HL-60 (cell line): Measurements from ENCODE around the gene VCX3A.

Experiments
- DNase-seq, 2 experiments: peaks; one replicate each; pipeline ENCODE4 v3.0.0-alpha.2; 2010 to 2020; ENCODE audit warnings: low read depth in 1 of 2, low spot score in 1 of 2
- H3K27ac ChIP-seq: fragments of 250-450 bp; sonication (Bioruptor Pico); replicated peaks from 2 replicates; pipeline ENCODE4 v1.5.1; 2020; ENCODE audit warnings: mild to moderate bottlenecking, moderate library complexity
- H3K27me3 ChIP-seq: fragments of 250-450 bp; sonication (Bioruptor Pico); 2 replicates; pipeline ENCODE4 v1.5.1; 2021; ENCODE audit warnings: mild to moderate bottlenecking, moderate library complexity; ENCODE audit not compliant: insufficient read depth, poor library complexity, severe bottlenecking
- H3K4me3 ChIP-seq: replicated peaks from 2 replicates; pipeline ENCODE4 v1.5.1; 2011; ENCODE audit warnings: mild to moderate bottlenecking, control low read depth, low read length; ENCODE audit not compliant: insufficient read depth
- CTCF ChIP-seq: IDR thresholded peaks from one replicate; pipeline ENCODE4 v1.5.1; 2011; ENCODE audit warnings: low read length, control low read depth, inconsistent platforms; ENCODE audit not compliant: insufficient read depth
- GABPA ChIP-seq: IDR thresholded peaks from 2 replicates; pipeline ENCODE4 v1.6.1; 2012; ENCODE audit warnings: low read depth
- POLR2AphosphoS5 ChIP-seq: IDR thresholded peaks from 2 replicates; pipeline ENCODE4 v1.6.1; 2012; ENCODE audit warnings: low read depth
- SPI1 ChIP-seq: IDR thresholded peaks from 2 replicates; pipeline ENCODE4 v1.6.1; 2012; ENCODE audit warnings: low read depth, mild to moderate bottlenecking, borderline replicate concordance
- TF ChIP-seq, protein P1 (sequence below): IDR thresholded peaks from 2 replicates; pipeline ENCODE4 v1.6.1; 2012; ENCODE audit warnings: low read depth; ENCODE audit not compliant: insufficient replicate concordance

Gene VCX3A

DNA sequence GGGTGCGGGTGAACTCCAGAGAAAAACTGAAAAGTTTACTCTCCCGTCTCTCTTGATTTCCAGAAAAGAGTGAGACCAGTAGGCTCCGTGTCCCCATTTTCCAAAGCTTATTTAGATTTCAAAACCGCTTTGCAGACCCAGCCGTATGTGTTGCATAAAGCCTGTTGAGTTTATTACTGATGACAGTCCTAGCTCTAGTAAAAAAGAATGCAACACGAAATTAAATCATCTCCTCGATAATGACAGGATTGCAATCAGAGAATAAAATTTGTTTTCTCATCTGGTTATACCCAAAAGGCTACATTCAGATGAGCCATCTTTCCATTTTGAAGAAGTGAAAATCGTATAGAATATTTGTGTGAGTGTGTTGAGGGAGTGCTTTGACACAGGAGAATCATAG is 16.1 kb upstream of the VCX3A start:
- Histone ChIP-seq H3K4me3 (no peak overlapping the region), H3K27me3 (no peaks in the 10 kb centered on the region), H3K27ac (no peak overlapping the region)
- DNase-seq = no peak
- TF ChIP-seq POLR2AphosphoS5 (no peak), SPI1 (no peak), GABPA (no peak), CTCF (no peak)
- TF ChIP-seq, protein P1, sequence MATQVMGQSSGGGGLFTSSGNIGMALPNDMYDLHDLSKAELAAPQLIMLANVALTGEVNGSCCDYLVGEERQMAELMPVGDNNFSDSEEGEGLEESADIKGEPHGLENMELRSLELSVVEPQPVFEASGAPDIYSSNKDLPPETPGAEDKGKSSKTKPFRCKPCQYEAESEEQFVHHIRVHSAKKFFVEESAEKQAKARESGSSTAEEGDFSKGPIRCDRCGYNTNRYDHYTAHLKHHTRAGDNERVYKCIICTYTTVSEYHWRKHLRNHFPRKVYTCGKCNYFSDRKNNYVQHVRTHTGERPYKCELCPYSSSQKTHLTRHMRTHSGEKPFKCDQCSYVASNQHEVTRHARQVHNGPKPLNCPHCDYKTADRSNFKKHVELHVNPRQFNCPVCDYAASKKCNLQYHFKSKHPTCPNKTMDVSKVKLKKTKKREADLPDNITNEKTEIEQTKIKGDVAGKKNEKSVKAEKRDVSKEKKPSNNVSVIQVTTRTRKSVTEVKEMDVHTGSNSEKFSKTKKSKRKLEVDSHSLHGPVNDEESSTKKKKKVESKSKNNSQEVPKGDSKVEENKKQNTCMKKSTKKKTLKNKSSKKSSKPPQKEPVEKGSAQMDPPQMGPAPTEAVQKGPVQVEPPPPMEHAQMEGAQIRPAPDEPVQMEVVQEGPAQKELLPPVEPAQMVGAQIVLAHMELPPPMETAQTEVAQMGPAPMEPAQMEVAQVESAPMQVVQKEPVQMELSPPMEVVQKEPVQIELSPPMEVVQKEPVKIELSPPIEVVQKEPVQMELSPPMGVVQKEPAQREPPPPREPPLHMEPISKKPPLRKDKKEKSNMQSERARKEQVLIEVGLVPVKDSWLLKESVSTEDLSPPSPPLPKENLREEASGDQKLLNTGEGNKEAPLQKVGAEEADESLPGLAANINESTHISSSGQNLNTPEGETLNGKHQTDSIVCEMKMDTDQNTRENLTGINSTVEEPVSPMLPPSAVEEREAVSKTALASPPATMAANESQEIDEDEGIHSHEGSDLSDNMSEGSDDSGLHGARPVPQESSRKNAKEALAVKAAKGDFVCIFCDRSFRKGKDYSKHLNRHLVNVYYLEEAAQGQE = no peak

DNA sequence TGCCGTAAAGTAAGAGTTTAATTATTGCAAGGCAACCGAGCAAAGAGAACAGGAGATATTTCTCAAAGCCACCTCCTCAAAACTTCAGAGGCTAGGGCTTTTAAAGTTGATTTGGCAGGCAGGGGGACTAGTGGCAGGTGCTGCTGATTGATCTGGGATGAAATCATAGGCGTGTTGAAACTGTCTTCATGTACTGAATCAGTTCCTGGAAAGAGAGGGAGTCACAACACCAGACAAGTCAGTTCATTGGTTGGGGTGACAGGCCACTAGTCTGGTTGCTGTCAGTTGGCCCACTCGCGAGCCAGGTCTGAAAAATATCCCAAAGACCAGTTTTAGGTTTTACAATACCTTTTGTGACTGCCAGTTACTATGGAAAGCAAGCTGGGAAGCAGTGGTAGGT is 10.8 kb upstream of the VCX3A start:
- Histone ChIP-seq H3K27me3 (no peaks in the 10 kb centered on the region), H3K4me3 (no peak overlapping the region), H3K27ac (no peak overlapping the region)
- TF ChIP-seq GABPA (no peak), SPI1 (no peak), CTCF (no peak), POLR2AphosphoS5 (no peak)
- TF ChIP-seq, protein P1 = no peak
- no peak for DNase-seq

GRCh38 chrX:6526564-6527136 is 8.3 kb downstream of the VCX3A start:
- no peaks in the 10 kb centered on the region for H3K27me3 ChIP-seq
- no peak overlapping the region for H3K4me3 ChIP-seq
- TF ChIP-seq POLR2AphosphoS5 (no peak), CTCF (no peak), GABPA (no peak), SPI1 (no peak)
- TF ChIP-seq, protein P1 = no peak
- no peak overlapping the region for H3K27ac ChIP-seq
- DNase-seq = no peak
